HCEC 1CT (cell line): ENCODE data around the gene AGBL1.

ENCODE experiments used
- DNase-seq: peaks from one replicate; pipeline ENCODE4 v3.0.0-alpha.2; 2017

AGBL1 gene

DNA sequence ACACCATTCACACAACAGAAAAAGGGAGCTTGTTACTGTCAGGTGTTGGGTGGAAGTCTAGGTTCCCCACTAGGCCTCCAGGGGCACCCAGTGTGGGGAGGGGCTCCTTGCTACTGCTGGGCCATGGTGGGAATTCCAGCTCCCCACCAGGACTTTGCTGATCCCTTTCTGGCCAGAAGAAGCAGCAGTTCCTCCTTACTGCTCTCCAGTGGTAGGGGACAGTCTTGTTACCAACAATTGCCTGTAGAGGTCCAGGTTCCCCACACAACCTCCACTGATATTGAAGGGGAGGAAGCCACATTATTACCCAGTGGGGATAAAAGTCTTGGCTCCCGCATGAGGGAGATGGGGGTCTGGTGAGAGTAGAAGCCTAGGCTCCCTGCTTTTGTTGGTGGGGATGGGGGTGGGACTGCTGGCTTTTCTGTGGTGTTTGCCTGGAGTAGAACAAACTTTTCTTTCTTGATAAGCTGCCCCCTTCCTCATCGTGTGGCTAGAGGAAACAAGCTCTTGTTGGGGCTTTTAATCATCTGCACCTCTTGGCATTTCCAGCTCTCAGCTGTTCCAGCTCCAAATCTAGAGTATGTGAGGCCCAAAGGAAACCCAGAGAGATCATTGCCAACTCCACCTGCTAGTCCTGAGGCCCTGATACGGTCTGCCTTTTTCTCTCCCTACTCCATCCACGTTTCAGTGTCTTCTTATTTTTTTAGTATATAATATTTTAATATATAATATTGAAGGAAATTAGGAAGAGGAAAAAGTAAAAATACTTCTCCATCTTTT is 824.2 kb downstream of the AGBL1 start:
- no peak for DNase-seq

DNA sequence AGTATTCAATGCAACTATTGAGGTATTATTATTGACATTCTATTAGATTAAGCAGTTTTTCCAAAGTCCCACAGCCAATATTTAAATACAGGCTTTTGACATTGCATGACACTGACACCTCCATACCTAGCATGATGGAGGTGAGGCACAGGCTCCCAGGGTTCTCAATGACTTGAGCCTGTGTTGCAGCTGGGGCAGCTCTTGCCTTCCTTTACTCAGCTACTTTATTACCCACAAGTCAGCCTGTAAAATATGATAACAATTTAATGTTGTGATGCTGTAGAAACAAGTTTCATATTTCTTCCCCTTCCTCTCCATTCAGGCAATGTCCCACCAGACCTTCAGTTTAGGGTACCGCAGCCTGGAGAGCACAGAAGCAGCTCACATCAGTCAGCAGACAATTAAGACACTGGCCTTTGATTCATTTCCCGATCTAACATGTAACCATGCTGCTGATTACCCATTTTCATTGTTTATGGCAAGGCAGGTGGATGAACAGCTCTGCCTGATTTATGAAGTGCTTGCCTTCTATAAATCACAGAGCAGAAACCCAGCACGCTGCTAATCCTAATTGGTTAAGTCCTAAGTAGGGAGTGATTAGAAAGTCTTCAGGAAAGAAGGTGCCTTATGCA is 826.1 kb downstream of the AGBL1 start:
- DNase-seq, result no peak

DNA sequence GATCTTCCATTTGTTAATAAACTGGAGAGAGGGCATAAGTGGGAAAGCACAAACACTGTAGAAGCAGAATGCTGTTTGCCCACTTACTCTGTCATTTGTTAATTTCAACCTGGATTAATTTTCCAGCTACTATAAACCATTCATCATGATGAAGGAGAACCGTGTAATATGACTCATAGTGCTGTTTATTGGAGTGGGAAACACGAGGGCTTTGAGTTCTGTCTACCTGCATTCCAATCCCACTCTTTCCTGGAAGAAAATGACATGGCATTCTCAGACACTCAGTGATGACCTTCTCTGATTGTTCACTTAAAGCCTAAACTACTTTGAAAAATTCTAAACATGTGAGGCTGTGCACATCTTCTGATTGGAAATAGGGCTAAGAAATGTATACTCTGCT is 826.7 kb downstream of the AGBL1 start:
- DNase-seq, result no peak

DNA sequence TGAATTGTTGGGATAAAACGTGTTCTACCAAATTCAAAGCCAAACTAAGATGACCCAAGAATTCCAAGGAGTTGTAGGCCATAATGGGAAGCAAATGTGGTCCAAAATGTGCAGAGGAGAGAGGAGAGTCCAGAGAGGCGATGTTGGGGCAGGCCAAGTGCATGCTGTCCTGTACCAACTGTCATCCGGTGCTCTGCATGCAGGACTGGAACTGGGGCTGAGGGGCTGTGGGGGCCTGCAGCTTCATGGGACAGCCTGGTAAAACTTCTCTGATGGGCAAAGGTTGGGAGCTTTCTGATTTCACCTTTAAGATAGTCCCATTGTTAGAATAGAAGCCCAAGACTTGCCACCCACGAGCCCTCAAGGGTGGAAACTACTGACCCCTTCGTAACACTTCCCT is 831.4 kb downstream of the AGBL1 start:
- no peak for DNase-seq

DNA sequence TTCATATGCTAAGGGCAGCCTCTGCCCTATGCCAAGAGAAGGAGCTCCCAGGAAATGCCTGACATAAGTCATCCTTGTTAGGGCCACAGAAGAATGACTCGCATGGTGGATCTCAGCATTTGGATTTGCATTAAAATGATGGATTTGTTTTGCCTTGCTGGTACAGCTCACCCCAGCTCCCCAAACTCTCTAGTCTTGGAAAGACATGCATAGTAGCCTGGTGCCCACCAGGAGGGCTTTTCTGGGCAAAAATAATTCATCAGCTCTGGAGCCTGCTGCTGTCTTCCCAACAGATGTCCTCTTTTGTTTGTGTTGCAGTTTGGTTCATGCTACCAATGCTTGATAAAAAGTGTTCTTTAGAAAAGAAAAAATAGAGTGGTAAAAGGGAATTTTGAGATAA is 833.0 kb downstream of the AGBL1 start:
- no peak for DNase-seq

DNA sequence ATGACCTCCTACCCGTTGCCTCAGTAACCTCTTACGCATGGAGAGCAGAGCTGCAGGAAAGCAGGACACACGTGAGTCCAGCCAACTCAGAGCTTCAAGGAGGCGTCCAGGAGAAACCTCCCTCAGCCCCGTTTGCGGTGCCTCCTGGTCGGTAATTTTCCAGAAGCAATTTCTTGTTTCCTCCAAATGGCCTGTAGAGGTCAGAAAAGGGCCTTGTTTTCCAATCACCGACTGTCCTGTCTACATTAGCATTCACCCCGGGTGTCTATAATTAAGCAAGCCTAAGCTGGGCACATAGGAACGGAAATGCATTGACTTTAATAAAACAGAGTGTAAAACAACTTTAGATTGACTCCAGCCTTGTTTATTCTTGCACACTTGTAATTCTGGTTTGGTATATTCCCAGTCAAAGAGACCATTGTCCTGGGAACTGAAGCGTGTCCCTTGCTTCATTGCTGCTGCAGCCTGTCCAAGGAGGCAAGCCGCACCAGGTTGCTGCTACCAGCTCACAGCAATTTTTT is 836.2 kb downstream of the AGBL1 start:
- DNase-seq, result no peak

DNA sequence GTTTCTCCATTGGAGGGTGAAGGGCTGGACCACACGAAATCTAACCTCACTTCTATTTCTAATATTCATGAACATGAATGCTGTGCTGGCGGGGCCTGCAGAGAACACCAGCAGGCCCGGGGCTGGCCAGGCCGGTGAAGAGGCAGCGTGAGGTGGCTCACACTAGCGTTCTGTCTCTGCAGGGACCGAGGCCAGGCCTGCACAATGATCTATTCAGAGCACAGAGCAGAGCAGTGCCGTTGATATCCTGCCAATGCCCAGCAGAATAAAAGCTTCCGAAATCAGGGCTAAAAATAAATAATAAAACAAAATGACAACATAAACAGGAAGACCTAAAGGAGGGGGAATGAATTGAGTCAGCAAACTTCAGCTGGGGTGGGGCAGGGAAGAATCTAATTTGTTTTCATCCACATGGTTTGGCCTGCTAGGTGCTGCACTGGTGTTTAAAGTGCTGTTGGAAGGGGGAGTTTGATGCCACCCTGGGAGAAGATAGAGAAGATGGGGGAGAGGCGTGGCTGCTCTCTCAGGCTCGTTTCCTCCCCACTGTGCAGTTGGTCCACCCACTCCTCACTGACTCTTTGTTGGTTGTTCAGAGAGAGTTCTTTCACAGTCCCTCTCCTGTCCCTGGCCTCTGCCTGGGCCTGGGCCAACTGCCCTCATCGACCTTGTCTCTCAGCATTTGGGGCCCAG is 837.1 kb downstream of the AGBL1 start:
- no peak for DNase-seq

DNA sequence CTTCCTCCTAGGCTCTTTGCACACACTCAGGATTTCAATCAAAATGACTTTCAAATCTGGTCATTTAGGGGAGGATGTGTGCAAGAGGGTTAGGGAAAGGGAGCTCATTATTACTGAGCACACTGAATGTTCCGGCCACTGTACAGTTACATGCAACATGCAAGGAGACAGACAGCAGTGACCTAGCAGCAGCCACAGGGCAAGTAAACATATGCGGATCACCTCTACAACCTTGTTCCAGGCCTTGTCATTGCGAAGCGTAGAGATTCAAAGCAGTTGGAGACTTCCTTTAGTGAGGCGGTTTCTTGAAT is 837.6 kb downstream of the AGBL1 start:
- DNase-seq, result no peak

DNA sequence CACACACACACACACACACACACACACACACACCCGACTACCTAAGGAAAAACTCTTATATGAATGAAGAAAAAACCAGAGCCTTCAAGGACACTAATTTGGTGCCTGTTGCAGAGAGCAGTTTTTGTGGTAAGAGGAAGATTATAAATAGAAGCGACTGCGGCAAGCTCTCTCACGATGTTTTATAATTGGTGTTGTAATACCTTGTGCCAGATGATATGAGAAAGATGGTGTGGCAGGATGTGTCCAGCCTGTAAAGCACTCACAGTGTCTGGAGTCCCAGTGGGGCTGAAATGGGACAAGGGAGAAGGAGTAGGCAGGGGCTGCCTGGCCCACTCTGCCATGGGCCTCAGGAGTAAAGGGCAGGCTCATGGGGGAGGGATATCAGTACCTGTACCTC is 839.9 kb downstream of the AGBL1 start:
- DNase-seq, result no peak

DNA sequence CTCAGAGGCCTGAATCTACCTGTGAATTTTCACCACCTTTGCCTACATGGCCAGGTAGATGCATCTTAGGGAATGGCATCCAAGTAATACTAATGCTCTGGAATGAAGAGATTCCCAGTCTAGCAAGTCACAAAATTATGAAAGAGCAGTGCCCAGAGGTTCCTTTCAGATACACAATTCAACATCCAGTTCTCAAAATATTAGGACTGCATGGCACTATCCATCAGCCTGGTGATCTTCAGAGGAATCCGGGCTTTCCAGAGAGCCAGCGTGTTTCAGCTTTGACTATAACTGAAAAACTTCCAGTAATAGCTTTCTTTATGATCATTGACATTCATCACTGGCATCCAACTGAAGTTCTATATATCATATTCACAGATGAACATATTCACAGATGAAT is 849.8 kb downstream of the AGBL1 start:
- DNase-seq, result no peak

DNA sequence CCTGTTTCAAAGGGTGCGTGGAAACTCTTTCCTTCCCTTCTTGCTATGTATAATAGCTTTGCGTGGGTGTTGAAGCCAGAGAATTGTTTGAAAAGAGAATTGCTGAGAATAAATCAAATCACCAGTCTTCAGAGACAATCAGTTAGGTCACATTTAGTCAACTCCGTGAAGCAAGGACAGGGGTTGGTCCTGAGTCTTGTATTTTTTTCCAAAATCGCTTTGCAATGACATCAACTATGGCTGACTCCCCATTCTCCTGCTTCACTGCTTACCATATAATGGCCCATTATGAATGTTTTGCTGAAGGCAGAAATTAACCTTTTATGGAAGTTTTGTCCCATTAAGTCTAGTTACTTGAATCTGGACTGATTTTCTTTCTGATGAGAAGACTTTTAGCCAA is 852.8 kb downstream of the AGBL1 start:
- no peak for DNase-seq

DNA sequence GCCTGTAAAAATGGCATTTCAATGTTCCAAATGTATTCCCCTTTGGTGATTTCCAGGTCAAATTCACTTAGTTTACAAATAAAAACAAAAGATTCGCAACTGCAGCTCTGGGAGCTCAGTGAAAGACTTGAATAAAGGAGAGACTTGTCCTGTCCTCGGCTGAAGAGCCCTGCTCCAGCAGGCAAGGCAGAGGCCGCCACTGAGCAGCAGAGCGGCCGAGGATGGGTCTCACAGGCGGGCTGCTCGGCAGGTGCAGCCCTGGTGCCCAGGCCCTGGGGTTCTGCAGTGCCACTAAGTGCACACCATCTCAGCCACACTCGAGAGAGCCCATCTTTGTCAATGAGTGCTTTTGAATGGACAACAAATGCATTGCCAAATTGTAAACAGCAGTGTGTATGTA is 856.2 kb downstream of the AGBL1 start:
- no peak for DNase-seq

DNA sequence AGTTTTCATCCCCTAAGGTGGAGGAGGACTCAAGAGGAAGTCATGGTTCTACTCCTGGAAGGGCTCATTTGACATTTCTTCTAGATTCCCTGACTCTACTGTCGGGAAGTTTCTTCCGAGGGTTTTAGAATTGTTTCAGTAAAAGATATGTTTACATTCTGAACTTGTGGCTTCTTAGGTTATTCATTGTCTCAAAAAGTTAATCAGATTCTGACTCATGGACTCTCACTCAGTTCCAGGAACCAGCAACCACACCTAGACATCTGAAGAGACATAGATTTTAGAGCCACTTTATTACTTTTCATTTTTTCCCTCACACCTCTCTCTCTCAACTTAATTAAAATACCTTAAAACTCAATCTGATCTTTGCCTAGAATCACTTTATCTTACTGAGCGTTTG is 862.6 kb downstream of the AGBL1 start:
- no peak for DNase-seq

DNA sequence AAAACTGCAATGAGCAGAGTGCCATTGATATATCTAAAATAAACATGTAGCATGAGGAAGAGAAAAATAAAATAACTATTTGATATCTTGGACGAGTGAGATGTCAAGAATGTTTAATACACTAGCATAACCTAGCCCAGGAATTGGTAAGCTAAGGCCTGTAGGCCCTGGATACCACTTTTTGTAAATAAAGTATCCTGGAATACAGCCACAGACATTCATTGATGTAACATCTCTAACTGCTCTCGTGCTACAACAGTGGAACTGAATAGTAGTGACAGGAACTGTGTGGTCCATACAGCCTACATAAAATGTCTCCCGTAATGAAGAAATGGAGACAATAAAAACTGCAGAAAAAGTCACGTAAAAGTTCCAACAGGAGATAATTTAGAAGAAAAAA is 869.0 kb downstream of the AGBL1 start:
- DNase-seq, result no peak

DNA sequence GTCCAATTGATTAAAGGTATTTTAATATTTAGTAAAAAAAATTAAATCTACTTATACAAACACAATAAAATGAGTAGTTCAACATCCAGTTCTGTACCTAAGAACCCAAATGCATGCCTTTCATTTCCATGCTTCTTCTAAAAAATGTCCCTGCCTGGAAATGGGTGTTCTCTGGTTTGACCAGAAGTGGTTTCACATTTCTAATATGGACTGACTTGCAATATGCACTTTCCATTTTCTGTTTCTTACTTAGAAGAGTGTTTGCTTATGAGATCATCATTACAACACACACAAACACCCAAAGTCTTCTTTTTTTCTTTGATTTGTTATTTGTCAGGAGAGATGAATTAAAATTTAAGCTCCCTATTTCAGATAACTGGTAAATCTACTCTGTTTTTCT is 879.6 kb downstream of the AGBL1 start:
- DNase-seq, result no peak

DNA sequence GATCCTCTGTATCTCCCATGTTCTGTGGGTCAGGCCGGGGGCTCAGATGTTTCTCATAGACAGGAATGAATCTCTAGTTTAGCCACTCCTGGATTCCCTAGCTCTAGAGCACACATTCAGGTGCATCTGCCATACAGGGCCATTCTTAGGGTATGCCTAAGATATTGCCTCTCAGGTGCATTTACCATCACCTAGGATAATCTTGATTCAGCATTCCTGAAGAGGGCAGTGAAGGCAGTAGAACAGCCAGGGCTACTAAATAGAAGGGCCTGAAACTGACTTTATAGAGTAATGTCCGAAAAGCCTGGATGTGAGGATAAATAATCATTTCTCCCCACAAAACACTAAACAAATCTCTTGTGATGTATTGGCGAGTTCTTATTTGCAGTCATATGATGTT is 882.0 kb downstream of the AGBL1 start:
- DNase-seq, result no peak

DNA sequence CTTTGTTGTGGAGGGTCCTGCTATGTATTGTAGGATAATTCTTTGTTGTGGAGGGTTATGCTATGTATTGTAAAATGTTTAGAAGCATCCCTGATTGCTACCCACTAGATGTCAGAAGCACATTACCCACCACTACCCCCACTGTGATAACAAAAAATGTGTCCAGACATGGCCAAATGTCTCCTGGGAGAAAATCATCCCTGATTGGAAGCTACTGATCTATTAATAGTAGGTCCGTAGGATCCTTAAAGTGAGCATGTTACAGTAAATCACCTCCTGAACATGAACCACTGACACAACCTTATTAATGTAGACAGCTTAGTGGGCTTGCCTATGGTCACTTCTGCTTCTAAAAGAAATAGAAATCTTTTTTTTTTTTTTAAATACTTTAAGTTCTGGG is 884.6 kb downstream of the AGBL1 start:
- no peak for DNase-seq

DNA sequence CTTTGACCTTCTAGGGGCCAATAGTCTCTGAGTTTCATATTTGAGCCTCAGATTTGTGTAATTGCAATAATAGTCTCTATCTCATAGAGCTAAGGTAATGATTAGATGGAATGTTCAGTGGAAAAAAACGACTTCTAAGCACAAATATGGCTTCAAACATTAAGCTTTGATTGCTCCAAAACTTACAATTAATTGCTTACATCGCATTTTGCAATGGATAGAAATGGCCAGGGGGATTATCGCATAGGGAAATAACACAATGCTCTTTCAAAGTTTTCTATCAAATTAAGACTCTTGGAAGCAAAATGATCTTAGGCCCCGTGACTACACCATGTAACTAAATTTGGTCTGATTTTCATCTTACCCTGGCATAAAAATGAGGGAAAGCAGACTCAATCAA is 888.6 kb downstream of the AGBL1 start:
- DNase-seq, result no peak

DNA sequence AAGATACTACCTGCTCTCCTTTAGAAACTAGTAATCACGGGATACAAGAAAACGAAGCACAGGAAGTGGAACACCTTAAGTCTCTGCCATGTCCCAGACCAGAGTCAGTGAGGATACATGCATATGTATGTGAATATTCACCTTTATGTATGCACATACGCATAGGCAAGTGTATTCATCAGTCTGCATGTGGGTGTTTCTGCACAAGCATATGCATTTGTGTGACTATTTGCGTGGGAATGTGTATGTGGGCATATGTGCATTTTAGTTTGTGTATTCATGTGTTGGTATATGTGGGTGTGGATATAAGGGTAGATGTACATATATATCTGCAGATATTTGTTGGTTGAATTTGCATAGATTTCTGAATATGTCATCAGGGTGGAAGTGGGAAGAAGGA is 889.7 kb downstream of the AGBL1 start:
- no peak for DNase-seq

DNA sequence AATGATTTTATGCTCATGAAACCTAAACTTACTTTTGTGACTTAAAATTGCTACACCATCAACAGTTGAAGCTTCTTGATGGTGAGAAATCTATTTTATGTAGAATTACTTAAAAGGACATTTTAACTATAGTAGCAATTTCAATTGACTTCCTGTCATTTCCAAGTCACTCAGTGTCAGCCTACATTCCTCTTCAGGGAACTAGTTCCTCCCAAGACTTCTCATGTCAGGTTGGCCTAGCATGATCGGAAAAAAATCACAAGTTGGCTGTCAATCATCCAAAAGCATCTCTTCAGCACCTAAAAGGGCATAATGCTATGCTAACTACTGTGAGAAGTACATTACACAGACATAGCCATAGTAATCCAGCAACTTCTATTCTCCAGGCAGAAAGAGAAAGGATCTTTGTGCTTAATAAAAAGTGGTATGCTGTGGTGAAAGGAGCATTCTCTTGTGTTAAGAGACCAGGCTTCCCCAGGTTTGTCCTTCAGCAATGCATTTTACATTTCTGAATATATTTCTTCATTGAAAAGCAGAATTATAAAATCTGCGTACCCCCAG is 893.7 kb downstream of the AGBL1 start:
- no peak for DNase-seq

DNA sequence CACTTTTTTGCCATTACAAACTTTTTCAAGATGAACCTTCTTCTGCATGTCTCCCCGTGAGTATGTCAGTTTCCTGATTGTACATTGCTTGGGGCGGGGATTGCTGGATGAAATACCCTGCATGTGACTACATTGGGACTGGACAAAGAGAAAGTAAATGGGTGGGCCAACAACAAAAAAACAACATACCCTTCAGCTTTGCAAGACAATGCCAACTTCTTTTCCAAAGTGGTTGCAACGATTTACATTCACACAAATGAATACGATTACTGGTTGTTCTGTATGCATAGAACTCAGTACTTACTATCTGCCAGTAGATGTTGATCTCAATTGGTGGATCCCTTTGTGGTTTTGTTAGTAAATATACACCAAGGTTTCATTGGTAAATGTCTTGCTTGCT is 908.4 kb downstream of the AGBL1 start:
- DNase-seq, result no peak

DNA sequence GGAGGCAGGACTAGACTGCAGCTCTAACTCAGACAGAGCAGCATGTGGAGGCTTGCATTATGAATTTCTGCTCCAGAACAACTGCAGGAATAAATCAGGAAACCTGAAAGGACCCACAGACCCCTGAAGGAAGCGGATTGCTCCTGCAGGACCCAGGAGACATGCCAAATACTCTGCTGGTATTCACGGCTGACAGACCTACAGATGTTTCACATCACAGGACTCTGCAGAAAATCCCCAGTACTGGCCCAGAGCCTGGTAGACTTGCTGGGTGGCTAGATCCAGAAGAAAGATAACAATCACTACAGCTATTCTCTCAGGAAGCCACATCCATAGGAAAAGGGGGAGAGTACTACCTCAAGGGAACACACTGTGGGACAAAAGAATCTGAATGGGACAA is 942.1 kb downstream of the AGBL1 start:
- DNase-seq, result no peak

DNA sequence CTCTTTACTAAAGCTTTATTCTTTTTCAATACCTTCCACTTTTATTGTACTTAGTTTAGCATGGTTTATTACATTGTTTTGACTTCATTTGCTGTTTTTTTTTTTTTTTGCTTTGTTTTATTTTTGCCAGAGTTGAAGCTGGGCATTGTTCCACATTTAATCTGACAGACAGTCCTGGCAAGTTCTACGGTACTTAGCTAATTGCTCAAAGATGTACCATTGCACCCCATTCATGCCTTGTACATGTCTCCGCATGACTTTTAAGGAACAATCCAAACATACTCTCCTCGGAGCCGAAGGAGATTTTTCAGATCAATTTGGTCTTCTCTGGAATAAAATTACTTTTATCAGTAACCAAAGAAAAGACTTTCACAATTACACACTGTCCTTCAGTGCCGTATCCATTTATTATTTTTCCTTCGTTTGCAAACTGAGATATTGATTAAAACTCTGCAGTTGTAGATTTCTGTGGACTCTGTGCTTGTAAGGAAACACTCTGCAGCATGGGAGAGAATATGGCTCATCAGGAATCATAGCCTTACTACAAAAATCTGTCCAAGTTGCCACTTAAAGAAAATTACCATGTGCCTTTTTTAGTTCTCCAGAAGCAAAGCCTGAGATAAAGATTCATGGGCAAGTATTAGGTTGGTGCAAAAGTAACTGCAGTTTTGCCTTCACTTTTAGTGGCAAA is 952.0 kb downstream of the AGBL1 start:
- DNase-seq, result no peak
